H1 (cell line): Measurements from ENCODE around the gene CCDC13. TPM values are rescaled to one million over a fixed set of nuclear protein-coding genes. Genes with fewer than 3 reads are reported as not detected.

Experiments
- CBX8 ChIP-seq: fragments of 300-800, 300-1000 bp; sonication (generic); IDR thresholded peaks from 2 replicates; pipeline ENCODE4 v1.7.1; 2016; ENCODE audit warnings: low read depth, low read length, borderline replicate concordance
- CREB1 ChIP-seq: IDR thresholded peaks from 2 replicates; pipeline ENCODE4 v1.6.1; 2012; ENCODE audit warnings: inconsistent platforms
- EZH2 ChIP-seq: fragments of 200-600 bp; sonication (generic); IDR thresholded peaks from 2 replicates; pipeline ENCODE4 v1.7.1; 2012; ENCODE audit warnings: low read depth, mild to moderate bottlenecking, moderate library complexity, low read length, inconsistent platforms; ENCODE audit not compliant: severe bottlenecking
- GABPA ChIP-seq: IDR thresholded peaks from 2 replicates; pipeline ENCODE4 v1.6.1; 2011; ENCODE audit warnings: mild to moderate bottlenecking, low read length, moderate library complexity, borderline replicate concordance; ENCODE audit not compliant: insufficient read depth
- JUN ChIP-seq: IDR thresholded peaks from 2 replicates; pipeline ENCODE4 v1.6.1; 2011; ENCODE audit warnings: low read depth, mild to moderate bottlenecking, improper control_type of control experiment, low read length
- NANOG ChIP-seq: IDR thresholded peaks from 2 replicates; pipeline ENCODE4 v1.6.1; 2011; ENCODE audit warnings: low read length, low read depth, mild to moderate bottlenecking, inconsistent platforms; ENCODE audit not compliant: insufficient read depth, poor library complexity, severe bottlenecking
- RFX5 ChIP-seq: IDR thresholded peaks from 2 replicates; pipeline ENCODE4 v1.6.1; 2011; ENCODE audit warnings: low read depth, low read length, improper control_type of control experiment, borderline replicate concordance
- polyA plus RNA-seq, 7 experiments: library from polyadenylated mRNA; depleted of rRNA in 3 of 7; stranded (reverse) in 5 of 7; unstranded in 2 of 7; fragments of >200 nt in 5 of 7; fragments of 200-250 nt in 2 of 7; gene quantifications; 1 replicate in 5 of 7; 2 replicates in 1 of 7; 4 replicates in 1 of 7; pipeline versions ENCODE4 v1.2.1 to v1.2.3, GENCODE V29; 2011 to 2013; ENCODE audit warnings: missing spikeins in 2 of 7, mixed read lengths in 2 of 7
- total RNA-seq: library from RNA; stranded (reverse); fragmentation: NEBNext Ultra II Directional; extraction: Animal tissue kit (Norgen Biotek cat#: 25700); gene quantifications from 2 replicates; pipeline ENCODE4 v1.2.1, GENCODE V29; 2021

The CCDC13 gene
- total and polyA plus RNA-seq, 2 of the 8 experiments (the other 6 are each of a cell fraction or from before 2014, with no cell fraction given): 0.06 TPM; not detected in 1

DNA sequence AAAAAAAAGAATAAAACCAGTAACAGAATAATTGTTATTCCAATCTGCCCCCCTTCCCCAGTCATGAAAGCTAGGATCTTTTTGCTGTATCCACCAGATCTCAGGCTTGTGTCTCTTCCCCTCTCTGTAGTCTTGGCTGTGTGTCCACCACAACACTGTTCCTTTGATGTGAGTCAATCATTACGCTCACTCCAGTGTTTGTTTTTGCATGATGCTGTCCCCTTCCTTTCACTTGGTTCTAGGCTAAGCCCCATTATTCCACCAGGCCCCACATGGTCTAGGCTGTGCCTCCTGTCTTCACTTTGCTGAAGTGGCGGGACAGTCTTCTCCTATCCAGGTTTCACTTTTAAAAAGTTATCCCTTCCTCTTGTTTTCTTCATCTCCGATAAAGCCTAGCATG lies 49.8 kb upstream of the CCDC13 start (continued):
- TF ChIP-seq EZH2: no peak
- no peak for TF ChIP-seq CREB1
- TF ChIP-seq NANOG: no peak
- TF ChIP-seq JUN: no peak
- TF ChIP-seq RFX5: no peak
- TF ChIP-seq GABPA: no peak
- TF ChIP-seq CBX8: no peak
